NOMO-1 treated with DMSO at 0.1 percent for 48 hours (cell line): ENCODE data around the gene CRK.
A peak's percentile ranks its signal among the peaks of the same experiment; 100 is the strongest.
"Not testable (repeated sequence)": the region's sequence is repeated elsewhere in the genome, so short reads cannot be mapped to it uniquely, and the experiment has no call there.

Experiments used
- DNase-seq: peaks from one replicate; lab custom pipeline; 2025; ENCODE audit not compliant: unreplicated experiment; lab: John Stamatoyannopoulos, UW

The CRK gene

GRCh38 chr17:1431631-1432104 is 24.4 kb downstream of the CRK start:
- no peak for DNase-seq

DNA sequence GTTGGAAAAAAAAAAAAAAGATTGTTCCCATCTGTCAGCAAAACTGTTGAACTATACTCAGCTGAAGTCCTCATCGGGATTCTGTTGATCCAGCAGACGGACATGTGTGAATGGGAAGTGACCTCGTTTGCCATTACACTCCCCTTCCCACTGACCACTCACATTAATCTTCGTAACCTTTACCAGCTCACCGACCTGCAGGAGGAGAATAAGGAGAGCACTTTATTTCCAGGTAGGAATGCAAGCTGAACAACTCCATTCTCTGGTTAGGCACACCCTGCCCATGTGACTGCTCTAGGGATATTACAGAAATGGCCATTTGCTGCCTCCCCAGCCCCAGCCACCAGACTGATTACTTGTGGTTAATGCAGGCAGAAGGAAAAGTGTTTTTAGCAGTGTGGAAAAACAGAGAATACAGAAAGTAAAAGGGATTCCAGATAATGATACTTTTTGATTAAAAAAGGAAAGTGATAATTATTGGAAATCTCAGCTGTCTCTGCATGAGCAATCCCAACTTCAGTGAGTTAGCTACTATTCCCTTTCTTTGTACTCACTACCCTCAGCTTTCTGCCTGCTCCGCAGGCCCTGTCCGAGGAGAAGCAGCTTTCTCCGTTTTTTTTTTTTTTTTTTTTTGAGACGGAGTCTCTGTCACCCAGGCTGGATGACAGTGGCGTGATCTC is 32.4 kb downstream of the CRK start:
- DNase-seq = no peak

DNA sequence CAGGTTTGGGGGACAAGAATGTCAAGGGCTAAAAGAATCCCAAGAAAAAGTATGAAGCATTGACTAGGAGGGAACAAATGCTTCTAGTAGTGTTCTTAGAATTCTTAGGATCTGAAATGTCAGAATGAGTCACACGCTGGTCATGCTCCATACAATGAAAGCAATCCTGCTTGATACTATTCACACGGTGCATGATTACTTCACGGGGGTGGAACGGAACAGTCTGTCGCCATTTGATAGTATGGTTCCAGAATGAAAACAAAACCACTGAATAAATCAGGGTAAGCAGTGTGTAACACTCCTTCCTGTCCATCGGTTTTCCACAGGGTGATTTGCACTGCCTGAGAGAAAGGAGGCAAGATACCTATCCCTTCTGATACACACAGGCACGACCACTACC is 33.1 kb downstream of the CRK start:
- no peak for DNase-seq

- no peak for DNase-seq
Observed at GRCh38 chr17:1421470-1421869, 34.6 kb downstream of the CRK start.

DNA sequence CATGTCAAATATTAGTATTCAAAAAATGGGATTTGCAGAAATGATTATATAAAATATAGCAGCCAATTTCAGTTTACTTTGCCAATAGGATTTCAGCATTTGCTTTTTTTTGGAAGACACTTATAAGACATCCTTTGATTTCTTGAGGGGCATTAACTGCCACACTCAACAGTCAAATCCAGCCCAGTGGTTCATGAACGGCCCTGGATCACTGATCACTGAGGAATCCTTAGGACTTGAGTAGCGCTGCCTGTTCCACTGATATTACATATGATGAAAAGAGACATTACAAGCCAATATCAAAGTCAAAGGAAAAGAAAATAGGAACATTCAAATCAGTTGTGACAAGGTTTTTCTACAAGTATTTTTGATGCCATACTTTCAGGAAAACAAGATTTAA is 35.1 kb downstream of the CRK start:
- DNase-seq = no peak

DNA sequence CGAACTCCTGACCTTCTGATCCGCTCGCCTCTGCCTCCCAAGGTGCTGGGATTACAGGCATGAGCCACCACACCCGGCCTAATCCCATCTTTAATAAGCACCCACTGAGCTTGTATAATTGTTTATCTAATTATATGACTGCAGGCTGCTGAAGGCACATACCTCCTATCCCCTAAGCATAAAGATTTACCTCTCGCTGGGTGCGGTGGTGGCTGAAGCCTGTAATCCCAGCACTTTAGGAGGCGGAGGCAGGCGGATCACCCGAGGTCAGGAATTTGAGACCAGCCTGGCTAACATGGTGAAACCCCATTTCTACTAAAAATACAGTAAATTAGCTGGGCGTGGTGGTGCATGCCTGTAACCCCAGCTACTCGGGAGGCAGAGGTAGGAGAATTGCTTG is 35.9 kb downstream of the CRK start:
- no peak for DNase-seq

DNA sequence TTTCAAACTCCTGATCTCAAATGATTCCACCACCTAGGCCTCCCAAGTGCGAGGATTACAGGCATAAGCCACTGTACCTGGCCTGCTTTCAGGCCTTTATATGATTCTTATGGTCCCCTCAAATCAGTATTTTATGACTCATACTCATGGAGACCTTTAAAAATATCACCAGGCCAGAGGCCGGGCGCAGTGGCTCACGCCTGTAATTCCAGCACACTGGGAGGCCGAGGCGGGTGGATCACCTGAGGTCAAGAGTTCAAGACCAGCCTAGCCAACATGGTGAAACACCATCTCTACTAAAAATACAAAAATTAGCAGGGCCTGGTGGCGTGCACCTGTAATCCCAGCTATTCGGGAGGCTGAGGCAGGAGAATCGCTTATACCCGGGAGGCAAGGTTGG is 37.6 kb downstream of the CRK start:
- DNase-seq = not testable (repeated sequence)

DNA sequence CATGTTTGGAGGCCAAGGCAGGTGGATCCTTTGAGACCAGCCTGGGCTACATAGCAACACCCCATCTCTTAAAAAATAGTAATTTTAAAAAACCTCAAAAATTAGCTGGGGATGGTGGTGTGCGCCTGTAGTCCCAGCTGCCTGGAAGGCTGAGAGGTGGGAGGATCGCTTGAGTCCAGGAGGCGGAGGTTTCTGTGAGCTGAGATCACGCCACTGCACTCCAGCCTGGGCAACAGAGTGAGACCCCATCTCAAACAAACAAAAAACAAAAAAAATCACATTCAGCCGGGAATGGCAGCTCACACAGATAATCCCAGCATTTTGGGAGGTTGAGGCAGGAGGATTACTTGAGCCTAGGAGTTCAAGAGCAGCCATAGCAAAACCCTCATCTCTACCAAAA is 39.6 kb downstream of the CRK start:
- no peak for DNase-seq

GRCh38 chr17:1414634-1415033 is 41.4 kb downstream of the CRK start:
- DNase-seq = no peak

- DNase-seq = no peak
Observed at GRCh38 chr17:1414001-1414574, 41.9 kb downstream of the CRK start.

DNA sequence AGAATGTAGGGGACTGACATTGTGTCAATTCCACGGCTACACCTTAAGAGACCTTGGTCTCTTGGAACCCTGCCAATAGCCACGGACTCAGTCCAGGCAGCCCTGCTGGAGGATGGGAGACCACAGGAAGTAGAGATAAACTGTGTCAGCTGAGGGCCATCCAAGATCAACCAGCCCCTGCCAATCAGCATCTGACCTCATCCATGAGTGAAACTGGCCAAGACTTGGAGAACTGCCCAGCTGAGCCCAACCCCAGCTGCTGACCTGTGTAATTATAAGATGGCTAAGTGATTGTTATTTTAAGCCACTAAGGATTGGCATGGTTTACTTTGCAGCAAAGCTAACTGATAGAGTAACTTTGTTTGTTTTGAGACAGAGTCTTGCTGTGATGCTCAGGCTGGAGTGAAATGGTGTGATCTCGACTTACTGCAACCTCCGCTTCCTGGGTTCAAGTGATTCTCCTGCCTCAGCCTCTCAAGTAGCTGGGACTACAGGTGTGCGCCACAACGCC is 42.7 kb downstream of the CRK start:
- DNase-seq = no peak

DNA sequence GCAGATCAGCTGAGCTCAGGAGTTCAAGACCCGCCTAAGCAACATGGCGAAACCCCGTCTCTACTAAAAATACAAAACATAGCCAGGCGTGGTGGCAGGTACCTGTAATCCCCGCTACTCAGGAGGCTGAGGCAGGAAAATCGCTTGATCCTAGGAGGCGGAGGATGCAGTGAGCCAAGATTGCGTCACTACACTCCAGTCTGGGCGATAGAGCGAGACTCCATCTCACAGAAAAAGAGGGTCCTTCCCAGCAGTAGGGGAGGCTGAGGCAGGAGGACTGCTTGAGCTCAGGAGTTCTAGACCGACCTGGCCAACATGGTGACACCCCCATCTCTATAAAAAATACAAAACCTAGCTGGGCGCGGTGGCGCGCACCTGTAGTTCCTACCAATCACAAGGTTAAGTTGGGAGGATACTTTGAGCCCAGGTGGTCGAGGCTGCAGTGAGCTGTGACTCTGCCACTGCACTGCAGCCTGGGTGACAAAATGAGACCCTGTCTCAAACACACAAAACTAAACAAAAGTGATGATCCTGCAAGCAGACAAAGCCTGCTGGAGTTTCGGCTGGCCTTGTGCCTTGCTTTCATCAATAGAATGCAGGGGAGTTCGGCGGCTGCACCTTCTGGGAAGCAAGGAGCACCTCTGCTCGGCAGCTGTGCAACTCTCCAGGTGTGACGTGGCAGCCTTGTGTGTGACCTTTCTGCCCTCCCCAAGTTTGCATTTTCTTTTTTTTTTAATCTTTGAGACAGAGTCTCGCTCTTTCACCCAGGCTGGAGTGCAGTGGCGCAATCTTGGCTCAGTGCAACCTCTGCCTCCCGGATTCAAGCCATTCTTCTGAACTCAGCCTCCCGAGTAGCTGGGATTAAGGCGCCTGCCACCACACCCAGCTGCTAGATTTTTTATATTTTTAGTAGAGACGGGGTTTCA is 43.6 kb downstream of the CRK start:
- no peak for DNase-seq

DNA sequence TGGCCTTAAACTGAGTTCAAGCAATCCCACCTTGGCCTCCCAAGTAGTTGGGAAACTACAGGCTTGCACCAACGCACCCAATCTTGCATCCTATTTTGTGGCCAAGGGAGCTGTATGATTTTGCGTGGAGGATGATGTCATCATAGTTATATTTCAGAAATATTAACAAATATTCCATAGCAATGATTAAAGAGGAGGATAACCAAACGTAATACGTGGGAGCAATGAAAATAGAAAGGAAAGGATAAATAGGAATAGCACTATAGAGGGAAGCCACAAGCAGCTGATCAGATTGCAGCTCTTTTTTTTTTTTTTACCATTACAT is 53.8 kb downstream of the CRK start:
- no peak for DNase-seq

- peak; percentile 95 for DNase-seq
Observed at GRCh38 chr17:1399679-1400512, 56.1 kb downstream of the CRK start, which contains the start of gene YWHAE. YWHAE (minus strand) TSS chr17:1400222; CDS start chr17:1400110, 112 bp downstream.

- DNase-seq = peak; percentile 38
Observed at GRCh38 chr17:1398931-1399678, 56.9 kb downstream of the CRK start.

- peak; percentile 25 for DNase-seq
Observed at GRCh38 chr17:1398028-1398427, 58.0 kb downstream of the CRK start.

- not testable (repeated sequence) for DNase-seq
Observed at GRCh38 chr17:1395876-1396665, 60.0 kb downstream of the CRK start.

DNA sequence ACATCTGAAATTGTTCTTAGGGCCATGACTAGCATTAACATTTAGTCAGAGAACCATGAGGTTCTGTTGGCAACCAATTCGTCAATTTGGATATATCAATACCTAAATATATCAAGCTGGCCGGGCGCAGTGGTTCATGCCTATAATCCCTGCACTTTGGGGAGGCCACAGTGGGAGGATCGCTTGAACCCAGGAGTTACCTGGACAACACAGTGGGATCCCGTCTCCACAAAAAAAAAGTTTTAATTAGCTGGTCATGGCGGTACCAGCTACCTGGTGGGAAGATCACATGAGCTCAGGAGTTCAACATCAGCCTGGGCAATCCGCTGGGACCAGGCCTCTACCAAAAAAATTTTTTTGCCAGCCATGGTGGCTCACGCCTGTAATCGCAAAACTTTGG is 64.5 kb downstream of the CRK start:
- no peak for DNase-seq
